Thoracic aorta (tissue), 2 donors: ENCODE measurements around the gene SETD1A. TPM values are rescaled to one million over a fixed set of nuclear protein-coding genes. Genes with fewer than 3 reads are reported as not detected.

Source experiments
- ATAC-seq: fragments of 150-250 bp; one replicate; pipeline ENCODE4 v1.8.0; 2017; ENCODE audit warnings: low read depth; ENCODE audit not compliant: insufficient number of reproducible peaks, low FRiP score
- DNase-seq: peaks from one replicate; pipeline ENCODE4 v3.0.0-alpha.2; 2020; ENCODE audit warnings: low spot score
- H3K27ac ChIP-seq, 2 donors: fragments of 200-600 bp; sonication (generic); 1 replicate in 1 of 2; 2 replicates in 1 of 2; pipeline ENCODE4 v1.5.1; 2016; ENCODE audit warnings: mild to moderate bottlenecking in 2 of 2, moderate library complexity in 2 of 2
- H3K27me3 ChIP-seq: fragments of 200-600 bp; sonication (generic); replicated peaks from 2 replicates; pipeline ENCODE4 v1.6.0; 2016; ENCODE audit warnings: mild to moderate bottlenecking; ENCODE audit not compliant: insufficient read depth
- H3K36me3 ChIP-seq: fragments of 200-600 bp; sonication (generic); one replicate; pipeline ENCODE4 v1.5.1; 2016
- H3K4me1 ChIP-seq, 2 donors: fragments of 200-600 bp; sonication (generic); 1 replicate in 1 of 2; 2 replicates in 1 of 2; pipeline versions ENCODE4 v1.5.1 to v1.6.0; 2016; ENCODE audit warnings: low read depth in 2 of 2, mild to moderate bottlenecking in 1 of 2; ENCODE audit not compliant: control insufficient read depth in 1 of 2
- H3K4me3 ChIP-seq: fragments of 200-600 bp; sonication (generic); 2 replicates; pipeline ENCODE4 v1.5.1; 2016; ENCODE audit warnings: mild to moderate bottlenecking
- H3K9me3 ChIP-seq: fragments of 200-600 bp; sonication (generic); 2 replicates; pipeline ENCODE4 v1.5.1; 2016
- total RNA-seq, 2 donors: library from RNA; depleted of rRNA; stranded (reverse); fragments of >200 nt; gene quantifications; one replicate each; pipeline versions ENCODE4 v1.1.0 to v1.2.3, GENCODE V29; 2016
- TF ChIP-seq, protein P1 (sequence below): fragments of 200-600 bp; sonication (generic); IDR thresholded peaks from one replicate; pipeline ENCODE4 v1.5.1; 2019; ENCODE audit warnings: antibody characterized with exemption

Gene SETD1A
- total RNA-seq, 2 donors from 2014 or later, result 7.4 to 14.6 TPM

DNA sequence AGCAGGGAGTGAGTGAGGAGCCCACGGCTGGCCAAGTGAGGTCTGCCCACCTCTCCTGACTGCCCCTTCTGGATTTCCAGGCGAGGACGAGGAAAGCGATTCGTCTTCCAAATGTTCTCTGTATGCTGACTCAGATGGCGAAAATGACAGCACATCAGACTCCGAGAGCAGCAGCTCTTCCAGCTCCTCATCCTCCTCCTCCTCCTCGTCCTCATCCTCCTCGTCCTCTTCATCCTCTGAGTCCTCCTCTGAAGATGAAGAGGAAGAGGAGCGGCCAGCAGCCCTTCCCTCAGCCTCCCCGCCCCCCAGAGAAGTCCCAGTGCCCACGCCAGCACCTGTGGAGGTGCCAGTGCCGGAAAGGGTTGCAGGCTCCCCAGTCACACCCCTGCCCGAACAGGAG is 13.7 kb downstream of the SETD1A start:
- Histone ChIP-seq H3K4me1 (no peaks in the 10 kb centered on the region), H3K36me3 (peaks cover 75% of the 10 kb centered on the region), H3K27me3 (no peaks in the 10 kb centered on the region), H3K4me3 (no peak overlapping the region), H3K27ac (no peak overlapping the region), H3K9me3 (no peaks in the 10 kb centered on the region)
- DNase-seq (no peak), ATAC-seq (no peak)
- TF ChIP-seq, protein P1, sequence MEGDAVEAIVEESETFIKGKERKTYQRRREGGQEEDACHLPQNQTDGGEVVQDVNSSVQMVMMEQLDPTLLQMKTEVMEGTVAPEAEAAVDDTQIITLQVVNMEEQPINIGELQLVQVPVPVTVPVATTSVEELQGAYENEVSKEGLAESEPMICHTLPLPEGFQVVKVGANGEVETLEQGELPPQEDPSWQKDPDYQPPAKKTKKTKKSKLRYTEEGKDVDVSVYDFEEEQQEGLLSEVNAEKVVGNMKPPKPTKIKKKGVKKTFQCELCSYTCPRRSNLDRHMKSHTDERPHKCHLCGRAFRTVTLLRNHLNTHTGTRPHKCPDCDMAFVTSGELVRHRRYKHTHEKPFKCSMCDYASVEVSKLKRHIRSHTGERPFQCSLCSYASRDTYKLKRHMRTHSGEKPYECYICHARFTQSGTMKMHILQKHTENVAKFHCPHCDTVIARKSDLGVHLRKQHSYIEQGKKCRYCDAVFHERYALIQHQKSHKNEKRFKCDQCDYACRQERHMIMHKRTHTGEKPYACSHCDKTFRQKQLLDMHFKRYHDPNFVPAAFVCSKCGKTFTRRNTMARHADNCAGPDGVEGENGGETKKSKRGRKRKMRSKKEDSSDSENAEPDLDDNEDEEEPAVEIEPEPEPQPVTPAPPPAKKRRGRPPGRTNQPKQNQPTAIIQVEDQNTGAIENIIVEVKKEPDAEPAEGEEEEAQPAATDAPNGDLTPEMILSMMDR, result no peak

DNA sequence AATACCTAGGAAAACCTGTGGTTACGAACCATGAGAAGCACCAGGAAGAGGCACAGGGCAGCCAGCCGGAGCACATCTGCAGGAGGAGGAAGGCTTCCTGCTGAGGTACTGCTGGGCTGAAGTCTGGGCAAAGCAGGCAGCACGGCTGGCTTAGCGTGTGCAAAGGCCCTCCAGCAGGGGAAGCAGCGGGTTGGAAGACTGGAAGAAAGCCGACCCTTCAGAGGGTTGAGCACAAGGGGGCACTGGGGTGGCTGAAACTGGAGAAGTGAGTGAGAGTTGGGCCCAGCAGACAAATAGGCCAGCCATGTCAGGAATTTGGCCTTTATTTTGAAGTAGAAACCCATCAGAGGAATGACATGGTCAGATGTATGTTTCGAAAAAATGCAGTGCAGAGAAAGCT is 15.3 kb downstream of the SETD1A start:
- Histone ChIP-seq H3K36me3 (peaks cover 79% of the 10 kb centered on the region), H3K27me3 (no peaks in the 10 kb centered on the region), H3K4me1 (no peaks in the 10 kb centered on the region), H3K4me3 (no peak overlapping the region), H3K27ac (no peak overlapping the region), H3K9me3 (no peaks in the 10 kb centered on the region)
- TF ChIP-seq, protein P1, result no peak
- no peak for ATAC-seq
- no peak for DNase-seq

DNA sequence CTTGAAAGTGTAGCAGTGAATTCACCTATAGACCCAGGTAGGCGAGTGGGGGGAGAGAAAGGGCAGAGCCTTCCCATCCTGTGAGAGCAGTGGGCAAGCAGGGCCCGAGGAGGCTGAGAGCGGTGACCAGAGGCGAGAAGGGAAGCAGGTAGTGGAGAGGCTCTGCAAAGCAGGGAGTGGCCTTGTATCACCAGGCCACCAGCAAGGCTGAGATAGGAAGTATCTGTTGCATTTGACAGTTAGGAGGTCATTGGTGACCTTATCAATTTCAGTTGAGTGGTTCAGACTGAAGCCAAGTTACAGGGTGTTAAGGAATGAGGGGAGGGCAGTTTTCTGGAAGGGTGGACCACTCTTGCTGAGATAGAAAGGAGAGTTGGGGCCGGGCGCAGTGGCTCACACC is 16.8 kb downstream of the SETD1A start:
- ATAC-seq, result no peak
- Histone ChIP-seq H3K4me3 (no peak overlapping the region), H3K27ac (no peak overlapping the region), H3K9me3 (no peaks in the 10 kb centered on the region), H3K27me3 (no peaks in the 10 kb centered on the region), H3K36me3 (peaks cover 73% of the 10 kb centered on the region), H3K4me1 (no peaks in the 10 kb centered on the region)
- DNase-seq, result no peak
- TF ChIP-seq, protein P1, result no peak

DNA sequence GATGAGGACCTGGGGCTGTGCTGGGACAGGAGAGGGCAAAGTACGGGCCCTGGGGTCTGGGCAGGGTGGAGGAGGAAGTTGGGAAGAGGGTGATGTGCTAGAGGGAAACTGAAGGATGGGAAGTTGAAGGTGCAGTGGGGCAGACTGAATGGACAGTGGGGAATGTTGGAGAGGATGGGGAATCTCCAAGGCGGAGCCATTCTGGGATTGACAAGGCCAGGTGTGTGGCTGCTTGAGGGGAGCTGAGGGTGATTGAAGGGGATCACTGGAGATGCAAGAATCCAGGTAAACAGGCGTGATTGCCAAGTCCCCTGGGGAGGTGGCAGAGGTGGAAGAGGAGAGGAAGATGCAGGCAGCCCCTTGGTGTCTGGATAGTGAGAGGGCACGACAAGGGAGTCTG is 18.9 kb downstream of the SETD1A start:
- Histone ChIP-seq H3K4me3 (no peak overlapping the region), H3K27ac (no peak overlapping the region), H3K36me3 (peaks cover 71% of the 10 kb centered on the region), H3K4me1 (no peaks in the 10 kb centered on the region), H3K27me3 (no peaks in the 10 kb centered on the region), H3K9me3 (no peaks in the 10 kb centered on the region)
- TF ChIP-seq, protein P1, result no peak
- ATAC-seq (no peak), DNase-seq (no peak)

DNA sequence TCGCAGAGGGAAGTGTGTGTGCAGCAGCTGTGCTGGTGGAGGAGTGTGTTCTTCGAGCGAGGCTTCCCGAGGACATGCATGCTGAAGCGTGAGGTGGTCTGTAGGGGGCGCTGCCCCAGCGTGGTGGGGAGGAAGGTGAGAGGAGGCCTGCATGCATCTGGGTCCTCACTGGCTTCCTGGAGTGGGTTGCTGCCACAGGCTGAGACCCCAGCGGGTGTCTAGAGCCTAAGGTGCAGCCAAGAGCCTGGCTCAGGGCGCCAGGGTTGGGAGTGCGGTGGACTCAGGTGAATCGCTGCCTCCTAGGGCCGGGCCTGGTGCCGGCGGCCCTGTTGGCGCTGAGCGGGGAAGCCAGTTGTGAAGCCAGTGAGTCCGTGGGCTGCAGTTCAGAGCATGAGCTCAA is 19.9 kb downstream of the SETD1A start:
- H3K36me3 ChIP-seq, result peaks cover 61% of the 10 kb centered on the region

More for the DNA sequence above, 19.9 kb downstream of the SETD1A start:
- DNase-seq (no peak), ATAC-seq (no peak)
- TF ChIP-seq, protein P1, result no peak
- no peaks in the 10 kb centered on the region for H3K27me3 ChIP-seq
- no peaks in the 10 kb centered on the region for H3K4me1 ChIP-seq
- H3K9me3 ChIP-seq, result no peaks in the 10 kb centered on the region
- no peak overlapping the region for H3K4me3 ChIP-seq
- H3K27ac ChIP-seq, result no peak overlapping the region
